Kidney (tissue), 14 donors: Measurements from ENCODE around the gene AP4M1. TPM values are rescaled to one million over a fixed set of nuclear protein-coding genes. Genes with fewer than 3 reads are reported as not detected.
A peak's percentile ranks its signal among the peaks of the same experiment; 100 is the strongest.

Experiments used
- DNase-seq, 5 donors: peaks; one replicate each; pipeline ENCODE4 v3.0.0-alpha.2; 2013 to 2020
- FAIRE-seq: peaks from 2 replicates; lab custom pipeline; 2012; peaks lifted over from hg19 to GRCh38; lab: Jason Lieb, UNC
- H3K27ac ChIP-seq, 2 donors: one replicate each; pipeline ENCODE4 v1.7.0; 2013; ENCODE audit warnings: low read depth in 2 of 2, low read length in 2 of 2, inconsistent platforms in 1 of 2
- H3K27me3 ChIP-seq: one replicate; pipeline ENCODE4 v1.7.1; 2013; ENCODE audit warnings: low read length, inconsistent platforms; ENCODE audit not compliant: control insufficient read depth, insufficient read depth
- H3K36me3 ChIP-seq, 3 donors: one replicate each; pipeline versions ENCODE4 v1.7.0 to v1.7.1; 2013; ENCODE audit warnings: low read length in 3 of 3, control low read depth in 1 of 3, inconsistent platforms in 1 of 3; ENCODE audit not compliant: insufficient read depth in 3 of 3, control insufficient read depth in 2 of 3
- H3K4me1 ChIP-seq, 3 donors: one replicate each; pipeline versions ENCODE4 v1.7.0 to v1.7.1; 2013; ENCODE audit warnings: low read length in 3 of 3, inconsistent platforms in 1 of 3, low read depth in 1 of 3; ENCODE audit not compliant: control insufficient read depth in 2 of 3, insufficient read depth in 2 of 3
- H3K4me3 ChIP-seq, 3 donors: one replicate each; pipeline versions ENCODE4 v1.7.0 to v1.8.1; 2013; ENCODE audit warnings: low read length in 3 of 3, control low read depth in 1 of 3, inconsistent platforms in 1 of 3
- H3K9ac ChIP-seq, 3 donors: one replicate each; pipeline versions ENCODE4 v1.7.0 to v1.7.1; 2013; ENCODE audit warnings: low read length in 3 of 3, control low read depth in 1 of 3, inconsistent platforms in 1 of 3
- H3K9me3 ChIP-seq, 3 donors: one replicate each; pipeline versions ENCODE4 v1.7.0 to v1.7.1; 2013; ENCODE audit warnings: low read length in 3 of 3, control low read depth in 1 of 3, inconsistent platforms in 1 of 3; ENCODE audit not compliant: control insufficient read depth in 2 of 3, insufficient read depth in 1 of 3
- CTCF ChIP-seq: IDR thresholded peaks from 3 replicates; pipeline ENCODE4 v1.5.1; 2012; ENCODE audit warnings: mild to moderate bottlenecking, moderate library complexity, borderline replicate concordance; ENCODE audit not compliant: insufficient read depth; ENCODE audit errors: extremely low read depth
- intact Hi-C: fragments of 100-400 bp; cut with DNase I; formaldehyde crosslinking; loops from one replicate; pipeline ENCODE4 v1.11.1; 2022
- polyA plus RNA-seq: library from polyadenylated mRNA; stranded (reverse); fragments of 350-450 nt; fragmentation: Illumina TruSeq; extraction: RNeasy Lipid Tissue Mini Kit (QIAGEN cat#74804); gene quantifications from one replicate; pipeline ENCODE4 v1.2.3, GENCODE V29; 2014; ENCODE audit warnings: low read depth, low replicate concordance; ENCODE audit not compliant: insufficient read depth
- total RNA-seq: library from RNA; stranded (reverse); fragmentation: NEBNext Ultra II Directional; extraction: Animal tissue kit (Norgen Biotek cat#: 25700); gene quantifications from one replicate; pipeline ENCODE4 v1.2.1, GENCODE V29; 2021
- donor health status: control.
- donor health status: control.
- donor health status: control.
- donor health status: control.
- donor health status: control.
- donor health status: DM: yes; HTN: yes; CAD: no.
- donor health status: Normal renal cell carcinoma (clear cell type).

AP4M1 gene
- total and polyA plus RNA-seq, 2 donors from 2014 or later: 16.4 to 22.8 TPM

- no peaks in the 10 kb centered on the region for H3K9me3 ChIP-seq
- H3K27ac ChIP-seq: no peak overlapping the region
- TF ChIP-seq CTCF: no peak
- H3K4me3 ChIP-seq: no peak overlapping the region
- intact Hi-C loops: no loop called here
- no peaks in the 10 kb centered on the region for H3K36me3 ChIP-seq
- DNase-seq (no peak), FAIRE-seq (no peak)
- no peaks in the 10 kb centered on the region for H3K27me3 ChIP-seq
- peaks cover 0 to 8% (median 5%) of the 10 kb centered on the region in 3 donors for H3K4me1 ChIP-seq
- H3K9ac ChIP-seq: no peak overlapping the region
Measured at GRCh38 chr7:100132126-100132525, 30.7 kb downstream of the AP4M1 start.

- Histone ChIP-seq H3K9me3 (no peaks in the 10 kb centered on the region), H3K27ac (no peak overlapping the region), H3K4me3 (no peak overlapping the region), H3K27me3 (no peaks in the 10 kb centered on the region), H3K4me1 (peaks cover 0 to 8% (median 5%) of the 10 kb centered on the region in 3 donors), H3K9ac (no peak overlapping the region), H3K36me3 (no peaks in the 10 kb centered on the region)
- peak in 4 of 5 donors; percentile 62 to 78 (median 72) for DNase-seq
- TF ChIP-seq CTCF: peak; percentile 80
- FAIRE-seq: no peak
- intact Hi-C loops: no loop called here
Measured at GRCh38 chr7:100132697-100133151, 31.3 kb downstream of the AP4M1 start.

GRCh38 chr7:100137851-100138760 lies 36.7 kb downstream of the AP4M1 start:
- no peak overlapping the region for H3K4me3 ChIP-seq
- no peak for TF ChIP-seq CTCF
- DNase-seq: peak in 1 of 5 donors; percentile 36
- H3K4me1 ChIP-seq: no peaks in the 10 kb centered on the region
- H3K27me3 ChIP-seq: no peaks in the 10 kb centered on the region
- no peaks in the 10 kb centered on the region for H3K36me3 ChIP-seq
- intact Hi-C loops: no loop called here
- no peaks in the 10 kb centered on the region for H3K9me3 ChIP-seq
- FAIRE-seq: no peak
- H3K9ac ChIP-seq: no peak overlapping the region
- H3K27ac ChIP-seq: no peak overlapping the region
